A549 (cell line): ENCODE data around the gene RAP1GDS1. TPM values are rescaled to one million over a fixed set of nuclear protein-coding genes. Genes with fewer than 3 reads are reported as not detected.
A peak's percentile ranks its signal among the peaks of the same experiment; 100 is the strongest.
"Not testable (repeated sequence)": the region's sequence is repeated elsewhere in the genome, so short reads cannot be mapped to it uniquely, and the experiment has no call there.

Experiments used
- ATAC-seq, 2 experiments: fragments of 200-7000 bp in 1 of 2; fragments of >200 bp in 1 of 2; cut with Nextera tagmentation in 1 of 2; cut with Tn5 transposase in 1 of 2; 3 replicates each; pipeline versions ENCODE4 v1.8.0 to v1.9.1; 2018 to 2020; ENCODE audit warnings: mild to moderate bottlenecking in 1 of 2, moderate library complexity in 1 of 2
- CTCF ChIA-PET: fragments of 300-600 bp; sonication (Branson Sonifier 250); formaldehyde crosslinking; extraction: SDS; loops from one replicate; lab custom pipeline; 2021; ENCODE audit warnings: antibody characterized with exemption, inconsistent platforms; lab: Yijun Ruan, JAX
- POLR2A ChIA-PET: fragments of 350-600 bp; formaldehyde crosslinking; extraction: SDS; loops from one replicate; lab custom pipeline; 2021; ENCODE audit warnings: antibody characterized with exemption, inconsistent platforms; lab: Yijun Ruan, JAX
- DNase-seq, 2 experiments: peaks; one replicate each; pipeline versions ENCODE4 v3.0.0 to v3.0.0-alpha.2; 2011 to 2016; ENCODE audit warnings: low read depth in 1 of 2, low spot score in 1 of 2
- FAIRE-seq: peaks from 2 replicates; lab custom pipeline; 2011; peaks lifted over from hg19 to GRCh38; lab: Jason Lieb, UNC
- H3K27ac ChIP-seq, 2 experiments: fragments of >200 bp; sonication (Bioruptor Twin); formaldehyde crosslinking; 3 replicates each; pipeline ENCODE4 v1.5.1; 2016 to 2017
- H3K4me1 ChIP-seq: fragments of >200 bp; sonication (Bioruptor Twin); formaldehyde crosslinking; 3 replicates; pipeline ENCODE4 v1.6.1; 2016
- H3K4me2 ChIP-seq: fragments of >200 bp; sonication (Bioruptor Twin); formaldehyde crosslinking; 3 replicates; pipeline ENCODE4 v1.6.1; 2016
- H3K4me3 ChIP-seq: fragments of >200 bp; sonication (Bioruptor Twin); formaldehyde crosslinking; 3 replicates; pipeline ENCODE4 v1.5.1; 2016
- H3K9me3 ChIP-seq: fragments of >200 bp; sonication (Bioruptor Twin); formaldehyde crosslinking; 3 replicates; pipeline ENCODE4 v1.6.1; 2016
- BHLHE40 ChIP-seq: IDR thresholded peaks from 2 replicates; pipeline ENCODE4 v1.6.1; 2012; ENCODE audit warnings: low read depth, low read length, inconsistent platforms
- CBX8 ChIP-seq: fragments of 200-600 bp; sonication (generic); IDR thresholded peaks from 2 replicates; pipeline ENCODE4 v1.6.1; 2016
- CEBPB ChIP-seq, 2 experiments: fragments of >200 bp in 1 of 2; sonication (Bioruptor Twin) in 1 of 2; formaldehyde crosslinking in 1 of 2; IDR thresholded peaks; 2 replicates each; pipeline ENCODE4 v1.6.1; 2012 to 2016
- CTCF ChIP-seq: fragments of >200 bp; sonication (Bioruptor Twin); formaldehyde crosslinking; IDR thresholded peaks from 3 replicates; pipeline ENCODE4 v1.5.1; 2016
- EHMT2 ChIP-seq: fragments of 200-600 bp; sonication (generic); IDR thresholded peaks from 2 replicates; pipeline ENCODE4 v1.6.1; 2016; ENCODE audit warnings: antibody characterized with exemption, low read depth, mild to moderate bottlenecking, moderate library complexity
- ELK1 ChIP-seq: fragments of 150-350 bp; IDR thresholded peaks from 2 replicates; pipeline ENCODE4 v1.6.1; 2014; ENCODE audit warnings: low read depth, mild to moderate bottlenecking, low read length
- ESRRA ChIP-seq: fragments of 150-350 bp; IDR thresholded peaks from 2 replicates; pipeline ENCODE4 v1.6.1; 2014; ENCODE audit warnings: mild to moderate bottlenecking, low read length, borderline replicate concordance
- FOSB ChIP-seq: fragments of 250-450 bp; sonication (Bioruptor Pico); IDR thresholded peaks from 2 replicates; pipeline ENCODE4 v1.5.0; 2020; ENCODE audit warnings: mild to moderate bottlenecking, moderate library complexity
- FOSL2 ChIP-seq, 2 experiments: fragments of 450-650 bp in 1 of 2; fragments of >200 bp in 1 of 2; sonication (Bioruptor Twin) in 1 of 2; formaldehyde crosslinking; IDR thresholded peaks; 2 replicates each; pipeline versions ENCODE4 v1.5.0 to v1.6.1; 2016 to 2020; ENCODE audit warnings: mild to moderate bottlenecking in 1 of 2, moderate library complexity in 1 of 2
- HMGXB4 ChIP-seq: fragments of 250-450 bp; sonication (Bioruptor Pico); IDR thresholded peaks from 2 replicates; pipeline ENCODE4 v1.5.0; 2021; ENCODE audit warnings: mild to moderate bottlenecking, moderate library complexity, borderline replicate concordance
- HOXB5 ChIP-seq: fragments of 250-450 bp; sonication (Bioruptor Pico); IDR thresholded peaks from 2 replicates; pipeline ENCODE4 v1.5.0; 2020; ENCODE audit warnings: mild to moderate bottlenecking, moderate library complexity
- KDM1A ChIP-seq: fragments of 200-600 bp; sonication (generic); IDR thresholded peaks from 2 replicates; pipeline ENCODE4 v1.6.1; 2016; ENCODE audit warnings: low read depth, mild to moderate bottlenecking
- KDM5A ChIP-seq: fragments of 200-600 bp; sonication (generic); IDR thresholded peaks from 2 replicates; pipeline ENCODE4 v1.6.1; 2016; ENCODE audit warnings: antibody characterized with exemption, mild to moderate bottlenecking
- MAFK ChIP-seq: fragments of 450-650 bp; IDR thresholded peaks from 2 replicates; pipeline ENCODE4 v1.6.1; 2014; ENCODE audit not compliant: partially characterized antibody
- MAX ChIP-seq: IDR thresholded peaks from 2 replicates; pipeline ENCODE4 v1.6.1; 2012
- NFE2L2 ChIP-seq: fragments of 150-350 bp; conservative IDR thresholded peaks from 2 replicates; pipeline ENCODE4 v1.6.1; 2014; ENCODE audit warnings: low read length
- PHF8 ChIP-seq: fragments of 200-600 bp; sonication (generic); IDR thresholded peaks from 2 replicates; pipeline ENCODE4 v1.6.1; 2016; ENCODE audit warnings: low read depth, mild to moderate bottlenecking, antibody characterized with exemption, moderate library complexity, borderline replicate concordance
- RCOR1 ChIP-seq: fragments of 150-350 bp; IDR thresholded peaks from 2 replicates; pipeline ENCODE4 v1.6.1; 2014; ENCODE audit warnings: antibody characterized with exemption, low read length, low read depth
- REST ChIP-seq: fragments of 200-600 bp; sonication (generic); IDR thresholded peaks from 2 replicates; pipeline ENCODE4 v1.6.1; 2016; ENCODE audit warnings: antibody characterized with exemption, mild to moderate bottlenecking, moderate library complexity
- RFX5 ChIP-seq: fragments of 450-650 bp; IDR thresholded peaks from 2 replicates; pipeline ENCODE4 v1.7.1; 2014; ENCODE audit warnings: antibody characterized with exemption, mild to moderate bottlenecking, moderate library complexity
- SREBF2 ChIP-seq: fragments of 450-650 bp; IDR thresholded peaks from 2 replicates; pipeline ENCODE4 v1.6.1; 2014; ENCODE audit warnings: mild to moderate bottlenecking, moderate library complexity
- TFCP2L1 ChIP-seq: fragments of 250-450 bp; sonication (Bioruptor Pico); IDR thresholded peaks from 2 replicates; pipeline ENCODE4 v1.5.0; 2021; ENCODE audit warnings: mild to moderate bottlenecking
- ZC3H11A ChIP-seq: fragments of 450-650 bp; IDR thresholded peaks from 2 replicates; pipeline ENCODE4 v1.6.1; 2014; ENCODE audit warnings: antibody characterized with exemption, mild to moderate bottlenecking
- WGBS: methylation state at CpG from one replicate; pipeline ENCODE4 v1.1.6; 2017; ENCODE audit errors: missing lambda C conversion rate; 5-methylcytosine and 5-hydroxymethylcytosine counted together
- polyA plus RNA-seq, 4 experiments: library from polyadenylated mRNA; depleted of rRNA in 3 of 4; stranded (reverse); fragments of >200 nt; fragmentation: RNase III in 1 of 4; extraction: RNeasy Plus Mini Kit Qiagen cat#74134 plus additional on column Dnase treatment in 1 of 4; gene quantifications; 2 replicates in 3 of 4; 3 replicates in 1 of 4; pipeline ENCODE4 v1.2.3, GENCODE V29; 2011 to 2017

The RAP1GDS1 gene
- polyA plus RNA-seq, 2 of the 4 experiments (the other 2 are of a cell fraction), result 29.3 to 31.6 TPM

- ATAC-seq, result no peak
- no peak overlapping the region for H3K4me3 ChIP-seq
- no peaks in the 10 kb centered on the region for H3K9me3 ChIP-seq
- peaks cover 9% of the 10 kb centered on the region; the same call in 2 of the 3 replicates for H3K4me1 ChIP-seq
- ChIA-PET CTCF (no interaction called here), POLR2A (no interaction called here)
- no peak for FAIRE-seq
- no peak for DNase-seq
- H3K4me2 ChIP-seq, result no peak overlapping the region
- TF ChIP-seq FOSB (CRISPR knock-in tag), result no peak
- TF ChIP-seq HMGXB4 (CRISPR knock-in tag), result no peak
- no peak for TF ChIP-seq EHMT2
- TF ChIP-seq MAFK, result peak; percentile 54
- no peak for TF ChIP-seq RCOR1
- no peak for TF ChIP-seq ELK1
- WGBS, result 91% methylated on average over 5 of the region's 5 CpGs
- H3K27ac ChIP-seq, result no peak overlapping the region
These were observed 211.9 kb downstream of the RAP1GDS1 start for GRCh38 chr4:98473046-98473445.

GRCh38 chr4:98474408-98474844, 213.2 kb downstream of the RAP1GDS1 start:
- 56% methylated on average over 3 of the region's 3 CpGs for WGBS
- TF ChIP-seq NFE2L2, result no peak
- peak in 1 of 2 experiments; percentile 49; a peak in 1 of 4 replicates for TF ChIP-seq CEBPB (IDR thresholded peaks at IDR 0.05)
- ChIA-PET POLR2A (no interaction called here), CTCF (interaction anchor here (0.6 kb wide), 1 partner anchor 11 kb away, joined by 5 read pairs; no protein-coding TSS in a partner anchor)
- Histone ChIP-seq H3K4me3 (no peak overlapping the region), H3K4me2 (peak overlapping the region; percentile 5; the same call in 1 of the 3 replicates), H3K27ac (peak overlapping the region in 1 of 2 experiments; percentile 57; a peak in 3 of 6 replicates), H3K4me1 (peaks cover 9% of the 10 kb centered on the region; the same call in 2 of the 3 replicates), H3K9me3 (no peaks in the 10 kb centered on the region)
- FAIRE-seq (no peak), DNase-seq (peak in 1 of 2 experiments; percentile 9), ATAC-seq (no peak)

- ATAC-seq (no peak), FAIRE-seq (no peak), DNase-seq (no peak)
- Histone ChIP-seq H3K27ac (0 out of 6 replicates have a peak overlapping the region, but pooled peaks of 1 of the 2 experiments have one; percentile 29), H3K4me3 (no peak overlapping the region), H3K4me2 (no peak overlapping the region), H3K4me1 (peaks cover 19% of the 10 kb centered on the region), H3K9me3 (no peaks in the 10 kb centered on the region)
- CTCF ChIA-PET, result interaction anchor here (2.3 kb wide), 1 partner anchor 9 kb away, joined by 18 read pairs; no protein-coding TSS in a partner anchor
- WGBS, result 94% methylated on average over 9 of the region's 9 CpGs
- no peak for TF ChIP-seq RFX5
- no peak for TF ChIP-seq MAX
- TF ChIP-seq REST, result no peak
- no peak for TF ChIP-seq MAFK
- no peak for TF ChIP-seq CTCF
- TF ChIP-seq ZC3H11A, result no peak
- TF ChIP-seq ESRRA, result no peak
- TF ChIP-seq KDM1A, result no peak
- TF ChIP-seq SREBF2, result no peak
- no peak for TF ChIP-seq TFCP2L1 (CRISPR knock-in tag)
- TF ChIP-seq PHF8, result no peak
- no peak for TF ChIP-seq FOSL2 (IDR thresholded peaks at IDR 0.05)
- no peak for TF ChIP-seq FOSL2 (CRISPR knock-in tag; IDR thresholded peaks at IDR 0.05)
- no peak for TF ChIP-seq FOSB (CRISPR knock-in tag)
- no peak for TF ChIP-seq CBX8
- no peak for TF ChIP-seq BHLHE40
- no peak for TF ChIP-seq KDM5A
- TF ChIP-seq HOXB5 (CRISPR knock-in tag), result no peak
- POLR2A ChIA-PET, result no interaction called here
These were observed 215.7 kb downstream of the RAP1GDS1 start for GRCh38 chr4:98476891-98477290.

GRCh38 chr4:98479590-98479989, 218.4 kb downstream of the RAP1GDS1 start:
- CTCF ChIA-PET, result interaction anchor here (1.6 kb wide), 1 partner anchor 12 kb away, joined by 8 read pairs; no protein-coding TSS in a partner anchor
- H3K27ac ChIP-seq, POLR2A ChIA-PET, FAIRE-seq, H3K4me3 ChIP-seq, ATAC-seq, H3K4me2 ChIP-seq, DNase-seq, H3K9me3 ChIP-seq: not testable (repeated sequence)
- WGBS, result 55% methylated on average over 2 of the region's 2 CpGs
- H3K4me1 ChIP-seq, result peaks cover 40% of the 10 kb centered on the region
